Activated CD4-positive, alpha-beta T cell treated with anti-CD3 and anti-CD28 coated beads, Interleukin-2, amount 10 ng/mL, durations not matched to agents 7 days and 5 days (primary cell): ENCODE measurements around the gene TEC. TPM values are rescaled to one million over a fixed set of nuclear protein-coding genes. Genes with fewer than 3 reads are reported as not detected.
"Not testable (repeated sequence)": the region's sequence is repeated elsewhere in the genome, so short reads cannot be mapped to it uniquely, and the experiment has no call there.

Source experiments
- CTCF ChIA-PET: fragments of 350-600 bp; sonication (Branson Sonifier 250); formaldehyde crosslinking; loops from one replicate; lab custom pipeline; 2021; ENCODE audit warnings: antibody characterized with exemption; lab: Charles Lee
- POLR2A ChIA-PET: fragments of 350-600 bp; sonication (Branson Sonifier 250); formaldehyde crosslinking; loops from one replicate; lab custom pipeline; 2021; ENCODE audit warnings: antibody characterized with exemption; lab: Charles Lee
- DNase-seq: peaks from one replicate; pipeline ENCODE4 v3.0.0-alpha.2; 2020
- H3K27ac Mint-ChIP-seq: one replicate; pipeline ENCODE4 v1.8.0; 2021; ENCODE audit warnings: mild to moderate bottlenecking, moderate library complexity, mixed read lengths
- H3K27me3 Mint-ChIP-seq: one replicate; pipeline ENCODE4 v1.8.0; 2021; ENCODE audit warnings: mixed read lengths
- H3K36me3 Mint-ChIP-seq: one replicate; pipeline ENCODE4 v1.8.0; 2021; ENCODE audit warnings: low read depth, mixed read lengths
- H3K4me1 Mint-ChIP-seq: one replicate; pipeline ENCODE4 v1.8.0; 2021; ENCODE audit warnings: mixed read lengths
- H3K4me3 Mint-ChIP-seq: one replicate; pipeline ENCODE4 v1.8.0; 2021; ENCODE audit warnings: mild to moderate bottlenecking, moderate library complexity, mixed read lengths
- H3K9me3 Mint-ChIP-seq: one replicate; pipeline ENCODE4 v1.8.0; 2021; ENCODE audit warnings: mixed read lengths
- total RNA-seq, 2 experiments: library from RNA; stranded (reverse); gene quantifications; one replicate each; pipeline ENCODE4 v1.2.3, GENCODE V29; 2021

The TEC gene
- 1 to 10 TPM; 1.0 to 1.1 TPM for total RNA-seq

DNA sequence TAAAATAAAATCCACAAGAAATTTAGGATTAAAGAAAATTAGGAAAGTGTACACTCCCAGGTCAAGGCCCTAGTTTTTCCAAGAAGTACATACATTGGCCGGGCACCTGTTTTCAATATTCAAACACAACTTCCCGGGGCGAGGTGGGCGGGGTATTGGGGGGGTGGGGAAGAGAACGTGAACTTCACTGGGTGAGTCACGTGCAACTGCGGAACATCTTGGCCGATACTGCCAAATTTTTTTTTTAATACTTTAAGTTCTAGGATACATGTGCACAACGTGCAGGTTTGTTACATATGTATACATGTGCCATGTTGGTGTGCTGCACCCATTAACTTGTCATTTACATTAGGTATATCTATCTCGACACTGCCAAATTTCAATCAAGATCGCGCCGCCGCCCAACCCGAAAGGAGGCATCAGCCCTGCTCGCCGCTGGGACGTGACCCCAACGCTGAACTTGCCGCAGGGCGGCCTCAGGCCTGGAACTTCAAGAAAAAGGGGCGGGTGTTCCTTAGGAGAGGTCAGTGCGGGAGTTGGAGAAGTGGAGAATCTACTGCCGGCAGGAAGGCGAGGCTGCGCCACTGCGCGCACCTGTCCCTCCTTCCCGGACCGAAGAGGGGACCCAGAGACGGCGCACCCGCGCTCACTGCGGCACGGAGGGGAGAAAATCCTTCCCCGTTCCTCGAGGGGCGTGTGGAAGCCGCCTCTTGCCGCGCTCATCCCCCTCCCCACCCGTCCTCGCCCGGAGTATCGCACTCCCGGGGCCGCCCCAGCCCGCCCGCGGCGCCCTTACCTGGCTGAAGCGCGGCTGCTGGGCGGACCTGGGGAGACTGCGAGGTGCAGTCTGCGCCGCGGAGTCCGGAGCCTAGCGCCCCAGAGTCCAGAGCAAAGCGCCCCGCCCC, at the start of gene TEC:
TSS of gene TEC (minus strand) at position 883 of the 905 bp plus-strand sequence. CDS start 41,224 bp downstream, outside the sequence.
- ChIA-PET POLR2A (no interaction called here), CTCF (no interaction called here)
- Mint-ChIP-seq H3K36me3 (peaks cover 3% of the 10 kb centered on the region), H3K4me3 (peak within 1 kb of the TSS; percentile 85), H3K9me3 (no peaks in the 10 kb centered on the region), H3K27ac (peak within 1 kb of the TSS; percentile 92), H3K4me1 (peaks cover 21% of the 10 kb centered on the region), H3K27me3 (no peaks in the 10 kb centered on the region)
- peak; percentile 26 for DNase-seq

DNA sequence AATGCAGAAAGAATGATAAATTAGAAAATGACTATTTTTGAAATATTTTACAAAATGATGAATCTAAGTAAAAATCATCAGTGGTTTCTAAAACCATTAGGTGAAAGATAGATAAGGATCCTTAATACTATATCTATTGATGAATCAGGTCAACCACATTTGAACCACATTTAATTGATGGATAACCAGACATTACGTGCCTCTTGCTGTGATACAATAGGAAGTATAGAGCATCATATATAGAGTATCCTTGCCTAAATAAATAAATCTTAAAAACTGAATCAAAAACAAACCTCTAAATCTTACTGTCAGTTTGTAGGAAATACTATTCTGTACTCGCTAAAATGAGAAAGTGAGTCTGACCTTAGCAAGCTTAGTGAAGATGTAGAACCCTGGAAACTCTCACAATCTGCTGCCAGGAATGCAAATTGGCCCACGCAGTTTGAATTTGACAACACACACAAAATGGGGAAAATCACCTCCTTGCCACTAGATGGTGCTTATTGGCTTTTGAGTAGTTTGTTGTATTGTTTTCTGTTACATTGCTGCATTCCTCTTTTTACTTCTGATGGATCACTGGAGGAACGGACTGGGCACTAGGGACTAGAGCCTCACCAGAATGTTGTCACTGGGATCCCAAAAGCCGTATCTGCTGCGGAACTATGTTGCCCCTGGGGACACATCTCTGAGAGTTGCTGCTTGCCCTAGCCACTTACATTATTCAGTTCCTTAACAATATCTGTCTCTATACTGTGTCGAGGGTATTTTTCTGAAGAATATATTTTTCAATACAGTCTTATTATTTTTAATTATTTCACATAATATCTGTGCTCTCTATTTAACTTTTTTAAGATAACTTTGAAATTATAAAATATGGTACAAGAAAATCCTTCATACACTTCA, 46.3 kb upstream of the TEC start:
- ChIA-PET POLR2A (no interaction called here), CTCF (interaction anchor here (0.8 kb wide), 1 partner anchor 28 kb away, joined by 5 read pairs; no protein-coding TSS in a partner anchor)
- Mint-ChIP-seq H3K4me3 (no peak overlapping the region), H3K27me3 (no peaks in the 10 kb centered on the region), H3K4me1 (no peaks in the 10 kb centered on the region), H3K27ac (no peak overlapping the region), H3K36me3 (no peaks in the 10 kb centered on the region), H3K9me3 (no peaks in the 10 kb centered on the region)
- DNase-seq: peak; percentile 46

GRCh38 chr4:48314746-48315145, 45.1 kb upstream of the TEC start:
- H3K27ac Mint-ChIP-seq, POLR2A ChIA-PET, H3K9me3 Mint-ChIP-seq, H3K36me3 Mint-ChIP-seq, H3K4me1 Mint-ChIP-seq, H3K4me3 Mint-ChIP-seq, H3K27me3 Mint-ChIP-seq, CTCF ChIA-PET, DNase-seq: not testable (repeated sequence)

DNA sequence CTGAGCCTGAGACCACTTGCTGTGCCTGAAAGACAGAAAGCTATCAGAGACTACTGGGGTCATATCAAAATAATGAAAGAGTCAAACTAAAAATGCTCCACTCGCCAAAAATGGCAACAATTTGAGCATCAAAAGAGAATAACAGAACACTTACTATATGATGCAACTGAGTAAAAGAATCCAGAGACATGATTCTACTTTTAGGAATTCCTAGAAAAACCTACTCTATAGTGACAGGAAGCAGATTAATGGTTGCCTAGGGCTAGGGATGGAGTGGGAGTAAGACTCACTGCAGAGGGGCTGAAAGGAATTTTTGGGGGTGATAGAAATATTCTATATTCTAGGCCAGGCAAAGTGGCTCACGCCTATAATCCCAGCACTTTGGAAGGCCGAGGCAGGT, 42.3 kb upstream of the TEC start:
- no peaks in the 10 kb centered on the region for H3K4me1 Mint-ChIP-seq
- H3K4me3 Mint-ChIP-seq: no peak overlapping the region
- CTCF ChIA-PET: interaction anchor here (1.1 kb wide), 1 partner anchor 37 kb away, joined by 3 read pairs; no protein-coding TSS in a partner anchor
- no peak overlapping the region for H3K27ac Mint-ChIP-seq
- peaks cover 2% of the 10 kb centered on the region for H3K27me3 Mint-ChIP-seq
- no peaks in the 10 kb centered on the region for H3K9me3 Mint-ChIP-seq
- DNase-seq: no peak
- no peaks in the 10 kb centered on the region for H3K36me3 Mint-ChIP-seq
- POLR2A ChIA-PET: no interaction called here

DNA sequence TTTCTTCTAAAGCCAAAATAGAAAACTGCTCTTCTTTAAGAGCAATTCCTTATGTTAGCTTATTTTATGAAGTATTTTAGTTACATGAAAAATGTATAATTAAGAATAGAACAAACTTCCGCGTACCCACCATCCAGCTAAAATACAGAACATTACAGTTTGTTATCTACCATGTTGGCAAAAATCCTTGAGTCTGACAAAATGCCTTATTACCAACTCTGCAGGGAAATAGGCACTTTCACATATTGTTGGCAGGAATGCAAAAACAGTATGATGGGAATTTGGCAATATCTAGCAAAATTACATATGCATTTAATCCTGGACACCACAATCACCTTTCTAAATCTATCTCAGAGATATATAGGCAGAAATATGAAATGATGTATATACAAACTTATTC, 39.3 kb upstream of the TEC start:
- Mint-ChIP-seq H3K27ac (no peak overlapping the region), H3K4me1 (no peaks in the 10 kb centered on the region), H3K4me3 (no peak overlapping the region), H3K36me3 (no peaks in the 10 kb centered on the region), H3K27me3 (peaks cover 5% of the 10 kb centered on the region), H3K9me3 (no peaks in the 10 kb centered on the region)
- CTCF ChIA-PET: no interaction called here
- no peak for DNase-seq
- POLR2A ChIA-PET: no interaction called here

- no peaks in the 10 kb centered on the region for H3K9me3 Mint-ChIP-seq
- no peak for DNase-seq
- peaks cover 5% of the 10 kb centered on the region for H3K27me3 Mint-ChIP-seq
- no peak overlapping the region for H3K27ac Mint-ChIP-seq
- no peaks in the 10 kb centered on the region for H3K4me1 Mint-ChIP-seq
- ChIA-PET POLR2A (no interaction called here), CTCF (no interaction called here)
- H3K36me3 Mint-ChIP-seq: no peaks in the 10 kb centered on the region
- H3K4me3 Mint-ChIP-seq: no peak overlapping the region
Observed at GRCh38 chr4:48307528-48307927, 37.9 kb upstream of the TEC start.

DNA sequence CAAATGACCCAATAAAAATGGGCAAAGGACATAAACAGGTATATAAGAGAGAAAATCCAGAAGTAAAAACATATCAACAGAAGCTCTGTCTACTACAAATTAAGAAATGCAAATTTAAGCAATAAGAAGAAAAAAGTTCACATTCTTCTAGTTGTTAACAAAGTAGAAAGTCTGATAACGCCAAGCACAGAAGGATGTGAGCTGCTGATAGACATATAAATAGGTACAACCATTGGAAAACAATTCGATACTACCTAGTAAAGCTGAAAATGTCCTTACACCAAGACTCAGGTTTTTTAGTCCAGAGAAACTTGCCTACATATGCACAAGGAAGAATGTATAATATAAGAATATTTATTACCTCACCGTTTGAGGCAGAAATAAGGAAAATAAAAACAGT, 35.9 kb upstream of the TEC start:
- ChIA-PET CTCF (interaction anchor here (1.4 kb wide), 1 partner anchor 65 kb away, joined by 3 read pairs; no protein-coding TSS in a partner anchor), POLR2A (no interaction called here)
- Mint-ChIP-seq H3K27me3 (peaks cover 9% of the 10 kb centered on the region), H3K4me3 (no peak overlapping the region), H3K27ac (no peak overlapping the region), H3K4me1 (no peaks in the 10 kb centered on the region), H3K36me3 (no peaks in the 10 kb centered on the region), H3K9me3 (no peaks in the 10 kb centered on the region)
- no peak for DNase-seq

DNA sequence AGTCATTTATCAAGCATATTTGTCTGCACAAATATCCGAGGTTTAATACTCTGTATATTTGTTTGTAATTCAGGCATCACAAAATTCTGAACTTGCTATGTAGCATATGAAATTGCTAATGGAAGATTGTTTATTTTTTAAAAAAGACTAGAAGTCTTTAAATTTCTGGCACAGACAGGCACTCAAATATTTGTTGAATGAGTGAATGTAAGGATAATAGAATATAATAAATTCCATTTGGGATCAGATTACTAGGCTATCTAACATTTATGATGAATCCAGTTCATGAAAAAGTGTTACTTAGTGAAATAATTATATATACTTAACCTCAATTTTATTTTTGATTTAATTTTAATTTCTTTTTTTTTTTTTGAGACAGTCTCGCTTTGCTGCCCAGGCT, 30.4 kb upstream of the TEC start:
- Mint-ChIP-seq H3K4me3 (no peak overlapping the region), H3K4me1 (peaks cover 3% of the 10 kb centered on the region), H3K9me3 (no peaks in the 10 kb centered on the region), H3K36me3 (no peaks in the 10 kb centered on the region), H3K27ac (no peak overlapping the region), H3K27me3 (peaks cover 6% of the 10 kb centered on the region)
- POLR2A ChIA-PET: no interaction called here
- no peak for DNase-seq
- CTCF ChIA-PET: no interaction called here

DNA sequence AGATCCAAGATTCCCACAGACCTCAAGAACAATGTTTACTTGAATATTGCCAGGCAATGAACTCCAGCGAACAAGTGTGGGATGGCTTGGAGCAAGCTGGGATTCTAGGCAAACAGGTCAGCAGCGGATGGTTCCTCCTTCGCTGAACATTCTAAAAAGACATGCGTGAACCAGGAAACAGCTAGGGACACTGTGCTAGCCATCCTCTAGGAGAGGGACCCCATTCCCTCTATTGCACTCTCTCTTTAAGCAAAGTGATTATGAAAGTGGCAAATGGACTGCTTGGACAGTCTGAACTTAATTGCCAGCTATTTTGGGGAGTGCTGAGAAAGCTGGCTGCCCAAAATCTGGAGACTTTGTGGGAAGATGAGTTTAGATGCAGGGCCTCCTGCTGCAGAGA, 29.9 kb upstream of the TEC start:
- no peak overlapping the region for H3K4me3 Mint-ChIP-seq
- ChIA-PET CTCF (no interaction called here), POLR2A (no interaction called here)
- DNase-seq: no peak
- no peaks in the 10 kb centered on the region for H3K36me3 Mint-ChIP-seq
- H3K27ac Mint-ChIP-seq: no peak overlapping the region
- H3K9me3 Mint-ChIP-seq: no peaks in the 10 kb centered on the region
- peaks cover 3% of the 10 kb centered on the region for H3K4me1 Mint-ChIP-seq
- H3K27me3 Mint-ChIP-seq: peaks cover 4% of the 10 kb centered on the region

- H3K27ac Mint-ChIP-seq: no peak overlapping the region
- ChIA-PET CTCF (no interaction called here), POLR2A (no interaction called here)
- no peaks in the 10 kb centered on the region for H3K9me3 Mint-ChIP-seq
- no peak overlapping the region for H3K4me3 Mint-ChIP-seq
- no peaks in the 10 kb centered on the region for H3K36me3 Mint-ChIP-seq
- DNase-seq: no peak
- H3K4me1 Mint-ChIP-seq: peaks cover 3% of the 10 kb centered on the region
- H3K27me3 Mint-ChIP-seq: peaks cover 4% of the 10 kb centered on the region
Observed at GRCh38 chr4:48297256-48297846, 27.7 kb upstream of the TEC start.

GRCh38 chr4:48296365-48296764, 26.7 kb upstream of the TEC start:
- Mint-ChIP-seq H3K36me3 (no peaks in the 10 kb centered on the region), H3K4me1 (peaks cover 3% of the 10 kb centered on the region), H3K27me3 (no peaks in the 10 kb centered on the region), H3K27ac (no peak overlapping the region), H3K4me3 (no peak overlapping the region), H3K9me3 (no peaks in the 10 kb centered on the region)
- DNase-seq: no peak
- CTCF ChIA-PET: no interaction called here
- POLR2A ChIA-PET: no interaction called here

DNA sequence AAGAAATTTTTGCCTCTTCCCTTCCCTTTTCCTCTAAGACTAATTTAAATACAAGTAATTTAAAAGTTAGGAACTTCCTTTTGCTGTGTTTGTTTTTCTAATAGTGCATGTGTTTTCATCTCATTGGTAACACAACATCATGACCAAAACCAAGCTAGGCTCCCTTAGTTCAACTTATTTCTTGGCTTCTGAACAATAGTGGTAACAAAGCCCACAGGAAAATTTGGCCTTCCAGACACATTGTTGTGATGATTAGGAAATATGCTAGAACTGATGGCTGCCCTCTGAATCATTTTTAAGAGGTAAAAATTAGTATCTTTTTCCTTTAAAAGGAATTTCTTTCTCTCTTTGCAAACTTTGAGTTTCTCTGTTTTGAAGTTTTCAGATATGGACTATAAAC, 25.5 kb upstream of the TEC start:
- DNase-seq: no peak
- POLR2A ChIA-PET: no interaction called here
- CTCF ChIA-PET: no interaction called here
- Mint-ChIP-seq H3K4me3 (no peak overlapping the region), H3K27me3 (no peaks in the 10 kb centered on the region), H3K4me1 (peaks cover 3% of the 10 kb centered on the region), H3K9me3 (no peaks in the 10 kb centered on the region), H3K27ac (no peak overlapping the region), H3K36me3 (no peaks in the 10 kb centered on the region)
